GM18951 (cell line): ENCODE measurements around the gene DAPK2.

Experiments
- POLR2A ChIP-seq: IDR thresholded peaks from 4 replicates; pipeline ENCODE4 v1.6.1; 2011; ENCODE audit warnings: mild to moderate bottlenecking; ENCODE audit not compliant: insufficient read length, insufficient read depth; ENCODE audit errors: extremely low read depth
- in situ Hi-C: fragments of 300-500 bp; cut with MboI; formaldehyde crosslinking; loops from one replicate; pipeline ENCODE4 v1.12.0; 2022; ENCODE audit warnings: low sequenced_read_pairs, mixed read lengths, inconsistent platforms; ENCODE audit not compliant: unreplicated experiment

Gene DAPK2

DNA sequence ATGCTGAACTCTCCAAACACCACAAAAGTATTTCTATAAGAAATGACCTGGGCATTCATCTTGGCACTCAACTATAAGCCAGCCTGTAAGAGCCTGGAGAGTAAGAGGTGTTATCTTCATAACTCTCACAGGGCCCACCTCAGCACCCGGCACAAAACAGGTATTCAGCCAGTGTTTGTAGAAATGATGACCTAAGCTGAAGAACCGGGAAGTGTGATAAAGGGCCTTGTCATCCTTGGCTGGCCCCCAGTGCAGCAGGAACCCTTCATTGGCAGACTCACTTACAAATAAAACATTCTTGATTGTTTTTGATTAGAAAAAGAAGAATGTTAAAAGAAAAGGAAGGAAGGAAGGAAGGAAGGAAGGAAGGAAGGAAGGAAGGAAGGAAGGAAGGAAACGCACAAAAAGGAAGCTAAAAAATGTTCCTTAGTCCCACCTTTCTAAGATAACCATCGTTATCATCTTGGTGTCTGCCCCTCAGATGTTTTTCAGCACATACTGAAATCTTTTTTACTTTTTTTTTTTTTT, 52.1 kb downstream of the DAPK2 start:
- no peak for TF ChIP-seq POLR2A
- in situ Hi-C loops = no loop called here

GRCh38 chr15:63992300-63992699, 54.0 kb downstream of the DAPK2 start:
- no peak for TF ChIP-seq POLR2A
- in situ Hi-C loops = no loop called here

- in situ Hi-C loops = no loop called here
- TF ChIP-seq POLR2A = no peak
Measured at GRCh38 chr15:63991706-63992105, 54.6 kb downstream of the DAPK2 start.

GRCh38 chr15:63990454-63990853, 55.8 kb downstream of the DAPK2 start:
- in situ Hi-C loops = no loop called here
- no peak for TF ChIP-seq POLR2A

DNA sequence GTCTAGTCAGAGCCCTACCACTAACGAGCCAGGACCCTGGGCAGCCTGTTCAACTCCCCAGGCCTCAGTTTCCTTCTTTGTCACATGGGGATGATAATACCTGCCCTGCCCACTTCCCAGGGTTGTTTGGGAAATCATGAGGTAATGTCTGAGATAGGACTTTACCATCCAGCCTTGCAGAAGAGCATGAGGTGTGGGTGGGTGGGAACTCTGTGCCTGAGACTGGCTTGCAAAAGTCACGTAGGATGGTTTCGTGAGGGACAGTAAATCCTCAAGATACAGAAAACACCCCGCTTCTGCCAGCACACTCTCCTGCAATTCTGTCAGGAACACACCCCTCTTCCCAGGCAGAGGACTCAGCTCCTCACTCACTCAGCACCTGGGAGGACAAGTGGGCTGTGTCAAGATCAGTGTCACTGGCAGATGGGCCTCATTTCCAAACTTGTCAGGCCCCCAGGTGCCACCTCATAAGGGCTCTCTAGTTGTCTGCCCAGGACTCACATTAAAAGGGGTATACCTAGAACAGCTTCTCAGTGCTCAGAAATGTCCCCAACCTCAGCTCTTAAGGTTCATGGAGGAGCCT, 58.4 kb downstream of the DAPK2 start:
- no peak for TF ChIP-seq POLR2A
- in situ Hi-C loops = no loop called here

DNA sequence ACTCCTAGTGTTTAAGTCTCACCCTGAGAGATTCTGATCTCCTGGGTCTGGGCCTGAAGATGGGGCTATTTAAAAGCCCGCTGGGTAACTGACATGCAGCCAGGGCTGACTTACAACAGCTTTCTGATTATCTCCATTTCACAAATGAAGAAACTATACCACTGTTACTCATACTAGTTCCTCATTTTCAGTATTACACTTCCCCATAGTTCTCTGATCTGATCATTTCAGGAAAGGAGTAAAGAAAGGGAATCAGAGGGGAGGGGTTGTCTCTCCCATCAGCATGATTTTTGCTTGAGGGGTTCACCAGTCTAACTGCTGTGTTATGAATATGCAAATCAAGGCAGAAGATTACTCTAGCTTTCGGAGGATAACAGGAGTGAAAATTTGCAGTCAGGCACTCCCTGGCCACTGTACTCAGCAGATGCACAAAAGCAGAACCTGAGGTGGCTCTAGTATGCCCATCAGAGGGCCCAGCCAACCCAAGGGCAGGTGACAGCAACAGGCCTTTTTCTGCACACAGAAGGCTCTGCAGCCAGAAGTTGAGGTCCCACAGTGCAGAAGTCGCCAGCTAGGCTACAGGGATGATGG, 59.4 kb downstream of the DAPK2 start:
- no peak for TF ChIP-seq POLR2A
- in situ Hi-C loops = no loop called here

DNA sequence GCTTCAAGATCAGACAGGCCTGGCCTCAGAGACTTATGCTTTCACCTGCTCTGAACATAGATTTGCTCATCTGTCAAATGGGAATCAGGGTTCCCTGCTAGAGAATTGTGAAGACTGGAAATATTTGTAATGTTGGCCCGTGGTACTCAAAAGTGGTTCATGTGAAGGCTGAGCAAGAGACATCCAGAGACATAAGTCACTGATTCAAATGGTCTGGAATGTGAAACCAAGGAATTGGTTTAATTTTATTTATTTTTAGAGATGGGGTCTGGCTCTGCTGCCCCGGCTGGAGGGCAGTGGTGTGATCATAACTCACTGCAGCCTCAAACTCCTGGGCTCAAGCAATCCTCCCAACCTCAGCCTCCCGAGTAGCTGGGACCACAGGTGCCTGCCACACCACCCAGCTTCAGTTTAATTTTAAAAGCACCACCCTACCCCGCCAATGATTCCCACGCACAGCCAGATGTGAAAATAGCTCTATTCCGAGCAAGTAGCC, 60.1 kb downstream of the DAPK2 start:
- in situ Hi-C loops = no loop called here
- TF ChIP-seq POLR2A = no peak

GRCh38 chr15:63985221-63986184, 60.8 kb downstream of the DAPK2 start:
- no peak for TF ChIP-seq POLR2A
- in situ Hi-C loops = no loop called here

GRCh38 chr15:63984331-63984730, 62.0 kb downstream of the DAPK2 start:
- no peak for TF ChIP-seq POLR2A
- in situ Hi-C loops = no loop called here

DNA sequence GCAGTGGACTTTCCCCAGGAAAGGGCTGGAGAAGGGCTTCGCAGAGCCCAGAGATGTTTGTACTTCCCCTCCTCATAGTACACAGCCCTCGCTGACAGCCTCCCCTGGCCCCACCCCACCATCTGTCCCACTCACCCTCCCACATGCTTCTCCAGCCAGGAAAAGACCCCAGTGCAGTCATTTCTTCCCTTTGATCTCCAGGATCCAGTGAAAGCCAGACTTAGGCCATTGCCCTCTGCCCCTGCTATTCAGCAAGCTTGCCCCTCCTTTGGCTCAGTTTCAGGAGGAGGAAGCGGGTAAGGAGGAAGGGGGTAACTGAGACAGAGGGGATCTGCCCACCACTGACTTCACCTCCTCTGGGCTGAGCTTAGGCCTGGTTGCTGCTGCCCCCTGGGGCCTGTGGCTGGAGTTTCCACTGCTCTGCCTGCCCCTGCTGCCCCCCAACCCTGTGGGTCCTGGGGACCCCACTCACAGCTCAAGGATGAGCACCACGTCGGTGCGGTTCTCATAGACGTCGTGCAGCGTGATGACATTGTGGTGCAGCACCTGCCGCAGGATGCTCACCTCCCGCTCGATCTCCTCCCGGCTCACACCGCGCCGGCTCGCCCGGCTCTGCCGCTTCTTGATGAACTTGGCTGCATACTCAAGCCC, 63.1 kb downstream of the DAPK2 start:
- TF ChIP-seq POLR2A = no peak
- in situ Hi-C loops = no loop called here

DNA sequence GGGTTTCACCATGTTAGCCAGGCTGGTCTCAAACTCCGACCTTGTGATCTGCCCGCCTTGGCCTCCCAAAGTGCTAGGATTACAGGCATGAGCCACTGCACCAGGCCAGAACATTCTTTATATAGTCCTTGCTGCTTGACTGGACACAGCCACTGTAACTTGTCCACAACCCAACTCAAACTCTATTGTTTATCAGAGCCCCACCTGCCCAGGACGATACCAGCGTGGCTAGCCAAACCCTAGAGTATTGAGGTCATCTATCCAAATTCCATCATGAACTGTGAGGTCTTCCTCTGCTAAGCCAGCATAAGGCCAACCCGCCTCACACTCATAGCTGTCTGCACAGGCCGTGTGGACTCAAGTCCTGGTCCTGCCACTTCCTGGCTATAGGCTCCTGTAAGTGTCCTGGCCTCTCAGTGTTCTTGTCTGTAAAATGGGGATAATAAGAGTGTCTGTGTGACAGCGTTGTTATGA, 63.9 kb downstream of the DAPK2 start:
- in situ Hi-C loops = no loop called here
- TF ChIP-seq POLR2A = no peak

GRCh38 chr15:63981596-63982320, 64.5 kb downstream of the DAPK2 start:
- no peak for TF ChIP-seq POLR2A
- in situ Hi-C loops = no loop called here

DNA sequence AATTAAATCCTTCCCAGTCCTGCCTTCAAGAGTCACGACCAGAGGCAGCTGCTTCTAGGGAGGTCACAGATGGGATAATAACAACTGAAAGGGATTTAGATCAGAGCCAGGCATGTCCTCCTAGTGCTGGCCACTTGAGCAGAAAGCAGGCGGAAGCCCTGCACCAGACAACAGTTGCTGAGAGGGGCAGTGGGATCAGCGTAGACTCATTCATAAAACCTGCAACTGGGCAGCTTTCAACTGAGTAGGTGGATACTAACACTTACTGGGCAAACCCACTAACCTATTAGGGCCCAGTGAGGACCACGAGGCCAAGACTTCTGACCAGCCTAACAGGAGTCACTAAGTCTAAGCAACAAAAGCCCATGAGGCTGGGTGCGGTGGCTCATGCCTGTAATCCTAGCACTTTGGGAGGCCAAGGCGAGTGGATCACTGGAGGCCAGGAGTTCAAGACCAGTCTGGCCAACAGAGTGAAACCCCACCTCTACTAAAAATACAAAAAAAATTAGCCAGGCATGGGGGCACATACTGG, 67.0 kb downstream of the DAPK2 start:
- TF ChIP-seq POLR2A = no peak

More for the DNA sequence above, 67.0 kb downstream of the DAPK2 start:
- in situ Hi-C loops = no loop called here
